ENCODE data around the gene DNAH17. TPM values are rescaled to one million over a fixed set of nuclear protein-coding genes. Genes with fewer than 3 reads are reported as not detected.

DNAH17 gene, protein sequence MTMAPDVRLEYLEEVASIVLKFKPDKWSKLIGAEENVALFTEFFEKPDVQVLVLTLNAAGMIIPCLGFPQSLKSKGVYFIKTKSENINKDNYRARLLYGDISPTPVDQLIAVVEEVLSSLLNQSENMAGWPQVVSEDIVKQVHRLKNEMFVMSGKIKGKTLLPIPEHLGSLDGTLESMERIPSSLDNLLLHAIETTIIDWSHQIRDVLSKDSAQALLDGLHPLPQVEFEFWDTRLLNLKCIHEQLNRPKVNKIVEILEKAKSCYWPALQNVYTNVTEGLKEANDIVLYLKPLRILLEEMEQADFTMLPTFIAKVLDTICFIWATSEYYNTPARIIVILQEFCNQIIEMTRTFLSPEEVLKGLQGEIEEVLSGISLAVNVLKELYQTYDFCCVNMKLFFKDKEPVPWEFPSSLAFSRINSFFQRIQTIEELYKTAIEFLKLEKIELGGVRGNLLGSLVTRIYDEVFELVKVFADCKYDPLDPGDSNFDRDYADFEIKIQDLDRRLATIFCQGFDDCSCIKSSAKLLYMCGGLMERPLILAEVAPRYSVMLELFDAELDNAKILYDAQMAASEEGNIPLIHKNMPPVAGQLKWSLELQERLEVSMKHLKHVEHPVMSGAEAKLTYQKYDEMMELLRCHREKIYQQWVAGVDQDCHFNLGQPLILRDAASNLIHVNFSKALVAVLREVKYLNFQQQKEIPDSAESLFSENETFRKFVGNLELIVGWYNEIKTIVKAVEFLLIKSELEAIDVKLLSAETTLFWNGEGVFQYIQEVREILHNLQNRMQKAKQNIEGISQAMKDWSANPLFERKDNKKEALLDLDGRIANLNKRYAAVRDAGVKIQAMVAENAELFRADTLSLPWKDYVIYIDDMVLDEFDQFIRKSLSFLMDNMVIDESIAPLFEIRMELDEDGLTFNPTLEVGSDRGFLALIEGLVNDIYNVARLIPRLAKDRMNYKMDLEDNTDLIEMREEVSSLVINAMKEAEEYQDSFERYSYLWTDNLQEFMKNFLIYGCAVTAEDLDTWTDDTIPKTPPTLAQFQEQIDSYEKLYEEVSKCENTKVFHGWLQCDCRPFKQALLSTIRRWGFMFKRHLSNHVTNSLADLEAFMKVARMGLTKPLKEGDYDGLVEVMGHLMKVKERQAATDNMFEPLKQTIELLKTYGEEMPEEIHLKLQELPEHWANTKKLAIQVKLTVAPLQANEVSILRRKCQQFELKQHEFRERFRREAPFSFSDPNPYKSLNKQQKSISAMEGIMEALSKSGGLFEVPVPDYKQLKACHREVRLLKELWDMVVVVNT (N-terminal part only)
- total RNA-seq (2014; rRNA removed; shearing (Covaris generic)) = not detected in 2 replicates

DNA sequence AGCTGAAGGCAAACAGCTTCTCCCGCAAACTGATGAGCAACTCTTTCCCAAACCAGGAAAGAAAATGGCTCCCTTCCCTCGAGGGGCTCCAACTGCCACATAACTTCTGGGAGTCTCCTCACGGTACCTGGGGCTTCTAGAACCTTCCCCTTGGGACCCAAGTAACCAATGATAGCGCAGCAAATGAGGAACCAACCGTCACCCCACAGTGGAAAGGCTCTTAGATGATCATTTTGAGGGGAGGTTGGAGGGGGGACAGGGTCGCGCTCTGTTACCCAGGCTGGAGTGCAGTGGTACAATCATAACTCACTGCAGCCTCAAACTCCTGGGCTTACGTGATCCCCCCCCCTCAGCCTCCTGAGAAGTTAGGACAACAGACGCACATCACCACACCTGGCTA, at the start of gene DNAH17:
DNAH17 (minus strand) TSS at position 101 of the 400 bp plus-strand sequence. CDS start 2,339 bp downstream, outside the sequence.
- H3K27me3 ChIP-seq (replicated peaks) = no peaks in the 10 kb centered on the region
- H3K27ac ChIP-seq = no peak within 1 kb of the TSS
- H3K9me3 ChIP-seq (replicated peaks) = no peaks in the 10 kb centered on the region
- H3K4me3 ChIP-seq = no peak within 1 kb of the TSS
- no peaks in the 10 kb centered on the region for H3K4me1 ChIP-seq (replicated peaks)
- H3K36me3 ChIP-seq = no peaks in the 10 kb centered on the region
- no peak for DNase-seq (ENCODE audit: low read depth in 1 of 2, low spot score in 2 of 2)

DNA sequence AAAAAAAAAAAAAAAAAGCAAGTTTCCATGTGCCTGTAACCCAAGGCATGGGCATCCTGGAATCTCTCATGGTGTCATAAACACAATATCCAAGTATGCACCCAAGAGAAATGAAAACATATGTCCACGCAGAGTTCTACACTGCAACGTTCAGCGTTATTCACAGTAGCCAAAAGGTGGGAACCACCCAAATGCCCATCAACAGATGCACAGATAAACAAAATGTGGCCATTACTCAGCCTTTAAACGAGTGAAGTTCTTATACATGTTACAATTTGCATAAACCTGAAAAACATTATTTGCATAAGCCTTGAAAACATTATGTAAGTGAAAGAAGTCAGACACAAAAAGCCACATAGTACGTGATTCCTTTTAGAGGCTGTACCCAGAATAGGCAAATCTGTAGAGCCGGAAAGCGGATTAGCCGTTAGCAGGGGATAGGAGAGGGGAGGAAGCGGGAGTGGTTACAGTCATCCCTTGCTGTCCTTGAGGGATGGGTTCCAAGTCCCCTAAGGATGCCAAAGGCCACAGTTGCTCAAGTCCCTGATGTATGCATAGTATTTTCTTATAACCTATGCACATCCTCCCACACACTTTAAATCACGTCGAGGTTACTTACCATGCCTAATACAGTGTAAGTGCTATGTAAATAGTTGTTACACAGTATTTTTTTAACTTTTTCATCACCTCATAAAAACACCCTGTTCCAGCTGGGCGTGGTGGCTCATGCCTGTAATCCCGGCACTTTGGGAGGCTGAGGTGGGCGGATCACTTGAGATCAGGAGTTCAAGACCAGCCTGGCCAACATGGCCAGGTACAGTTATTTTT, 47.3 kb upstream of the DNAH17 start:
- Histone ChIP-seq H3K4me1 (replicated peaks) (no peaks in the 10 kb centered on the region), H3K36me3 (no peaks in the 10 kb centered on the region), H3K9me3 (replicated peaks) (no peaks in the 10 kb centered on the region), H3K27me3 (replicated peaks) (peaks cover 27% of the 10 kb centered on the region), H3K27ac (no peak overlapping the region), H3K4me3 (no peak overlapping the region)
- no peak for DNase-seq (ENCODE audit: low read depth in 1 of 2, low spot score in 2 of 2)

DNA sequence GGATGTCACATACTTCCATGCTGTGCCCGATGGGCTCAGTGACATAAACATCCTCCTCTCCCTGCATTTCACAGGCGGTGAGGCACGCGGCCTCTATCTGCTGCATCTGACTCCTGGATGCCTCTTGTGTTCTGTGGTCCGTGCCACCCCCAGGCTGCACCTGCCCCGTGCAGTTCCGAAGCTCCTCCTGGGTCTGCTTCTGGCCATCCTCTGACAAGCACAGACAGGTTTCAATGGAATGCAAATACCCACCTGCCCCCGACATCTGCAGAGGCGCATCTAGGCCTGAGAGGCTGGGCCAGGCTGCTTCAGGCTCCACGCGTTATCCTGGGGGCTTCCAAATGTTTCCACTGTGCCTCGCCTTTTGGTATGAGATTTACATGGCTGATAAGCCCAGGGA, 46.3 kb upstream of the DNAH17 start:
- peaks cover 31% of the 10 kb centered on the region for H3K27me3 ChIP-seq (replicated peaks)
- DNase-seq (ENCODE audit: low read depth in 1 of 2, low spot score in 2 of 2) = no peak
- H3K27ac ChIP-seq = no peak overlapping the region
- no peak overlapping the region for H3K4me3 ChIP-seq
- no peaks in the 10 kb centered on the region for H3K36me3 ChIP-seq
- no peaks in the 10 kb centered on the region for H3K4me1 ChIP-seq (replicated peaks)
- no peaks in the 10 kb centered on the region for H3K9me3 ChIP-seq (replicated peaks)

DNA sequence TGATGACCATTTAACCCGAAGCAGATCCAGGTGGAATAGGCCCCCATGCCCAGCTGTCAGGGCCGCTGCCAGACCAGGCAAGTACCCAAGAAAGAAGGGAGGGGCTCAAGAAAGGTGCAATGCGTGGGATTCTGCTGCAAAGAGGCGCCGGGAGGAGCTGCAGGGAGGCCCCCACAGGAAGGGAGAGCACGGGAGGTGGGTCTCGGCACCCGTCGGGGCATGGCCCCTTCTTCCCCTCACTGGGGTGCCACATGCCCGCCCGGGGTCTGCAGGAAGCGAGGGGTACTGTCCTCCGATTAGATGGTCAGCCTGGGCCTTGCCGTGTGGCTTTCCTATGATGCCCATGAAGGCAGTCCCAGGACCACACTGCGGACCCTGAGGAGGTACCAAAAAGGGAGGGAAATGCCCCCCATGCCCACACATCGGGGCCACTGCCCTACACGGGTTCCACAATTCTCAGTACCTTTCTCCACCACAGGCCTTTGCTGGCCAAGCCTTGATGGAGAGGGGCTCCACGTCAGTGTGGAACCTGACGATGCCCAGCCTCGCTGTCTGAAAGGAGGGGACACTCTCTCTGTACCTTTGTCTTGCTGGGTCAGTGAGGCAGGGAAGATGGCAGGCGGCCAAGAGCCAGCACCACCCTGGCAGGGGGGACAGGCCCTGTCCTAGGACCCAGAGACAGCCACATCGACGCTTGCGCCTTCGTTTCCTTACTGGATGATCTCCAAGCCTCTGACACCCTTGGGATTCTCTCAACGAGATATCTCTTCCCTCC, 45.5 kb upstream of the DNAH17 start:
- H3K27me3 ChIP-seq (replicated peaks) = peaks cover 31% of the 10 kb centered on the region
- no peak overlapping the region for H3K4me3 ChIP-seq
- H3K4me1 ChIP-seq (replicated peaks) = no peaks in the 10 kb centered on the region
- H3K36me3 ChIP-seq = no peaks in the 10 kb centered on the region
- no peak for DNase-seq (ENCODE audit: low read depth in 1 of 2, low spot score in 2 of 2)
- no peak overlapping the region for H3K27ac ChIP-seq
- no peaks in the 10 kb centered on the region for H3K9me3 ChIP-seq (replicated peaks)

DNA sequence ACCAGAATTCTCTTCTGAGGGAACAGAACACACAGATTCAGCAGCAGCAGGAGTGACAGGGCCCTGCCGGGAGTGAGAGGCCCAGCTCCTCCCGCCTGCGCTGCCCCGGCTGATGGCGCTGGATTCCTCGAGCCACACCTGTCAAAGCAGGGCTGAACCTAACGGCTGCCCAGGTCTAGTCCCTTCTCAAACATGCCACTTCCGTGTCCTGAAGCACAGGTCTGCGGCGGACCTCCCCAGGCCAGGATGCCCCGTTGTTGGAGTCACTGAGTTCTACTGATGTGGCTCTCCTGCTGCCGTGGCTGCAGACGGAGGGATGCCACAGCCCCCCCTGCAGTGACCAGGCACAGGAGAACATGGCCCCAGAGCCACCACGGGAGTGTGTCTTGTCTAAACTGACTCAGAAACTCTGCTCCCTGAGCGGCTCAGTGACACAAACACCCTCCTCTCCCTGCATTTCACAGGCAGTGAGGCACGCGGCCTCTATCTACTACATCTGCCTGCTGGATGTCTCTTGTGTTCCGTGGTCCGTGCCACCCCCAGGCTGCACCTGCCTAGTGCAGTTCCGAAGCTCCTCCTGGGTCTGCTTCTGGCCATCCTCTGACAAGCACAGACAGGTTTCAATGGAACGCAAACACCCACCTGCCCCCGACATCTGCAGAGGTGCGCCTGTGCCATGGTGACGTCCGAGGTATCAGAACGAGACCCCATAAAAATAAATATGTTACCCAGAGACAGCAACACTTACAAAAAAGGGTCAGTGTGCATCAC, 44.7 kb upstream of the DNAH17 start:
- Histone ChIP-seq H3K27me3 (replicated peaks) (peaks cover 31% of the 10 kb centered on the region), H3K27ac (no peak overlapping the region)
- no peak for DNase-seq (ENCODE audit: low read depth in 1 of 2, low spot score in 2 of 2)

DNA sequence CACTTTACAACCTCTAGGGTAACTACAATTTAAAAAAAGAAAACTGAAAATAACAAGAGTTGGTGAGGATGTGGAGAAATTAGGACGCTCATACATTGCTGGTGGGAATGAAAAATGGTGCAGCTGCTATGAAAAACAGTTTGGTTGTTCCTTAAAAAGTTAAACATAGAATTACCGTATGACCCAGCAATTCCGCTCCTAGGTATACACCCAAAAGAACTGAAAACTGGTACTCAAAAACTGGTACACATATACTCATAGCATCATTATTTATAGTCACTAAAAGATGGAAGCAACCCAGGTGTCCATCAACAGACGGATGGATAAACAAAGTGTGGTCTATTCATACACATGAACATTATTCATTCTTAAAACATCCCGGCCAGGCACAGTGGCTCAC, 42.9 kb upstream of the DNAH17 start:
- no peak for DNase-seq (ENCODE audit: low read depth in 1 of 2, low spot score in 2 of 2)
- no peaks in the 10 kb centered on the region for H3K4me1 ChIP-seq (replicated peaks)
- peaks cover 31% of the 10 kb centered on the region for H3K27me3 ChIP-seq (replicated peaks)

More for the DNA sequence above, 44.7 kb upstream of the DNAH17 start:
- Histone ChIP-seq H3K36me3 (no peaks in the 10 kb centered on the region), H3K9me3 (replicated peaks) (no peaks in the 10 kb centered on the region), H3K4me1 (replicated peaks) (no peaks in the 10 kb centered on the region), H3K4me3 (no peak overlapping the region)

DNA sequence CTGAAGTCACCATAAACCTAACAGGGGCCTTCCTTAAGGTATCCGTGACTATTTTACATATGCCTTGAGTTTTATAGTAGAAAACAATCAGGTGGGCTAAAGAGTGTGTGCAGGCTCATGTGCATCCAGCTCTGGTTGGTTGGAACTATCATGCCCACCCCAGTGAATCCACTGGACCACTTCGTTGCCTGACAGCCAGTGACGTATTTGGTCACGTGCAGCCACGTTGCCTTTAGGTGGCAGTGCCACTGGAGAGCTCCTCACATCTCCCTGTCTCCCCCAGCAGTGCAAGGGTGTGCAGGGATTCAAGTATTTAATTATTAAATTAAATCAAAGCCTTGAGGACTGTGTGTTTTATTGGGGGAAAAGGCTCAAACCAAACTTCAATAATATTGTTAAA, 42.1 kb upstream of the DNAH17 start:
- Histone ChIP-seq H3K9me3 (replicated peaks) (no peaks in the 10 kb centered on the region), H3K27me3 (replicated peaks) (peaks cover 31% of the 10 kb centered on the region), H3K27ac (no peak overlapping the region), H3K4me3 (no peak overlapping the region), H3K36me3 (no peaks in the 10 kb centered on the region), H3K4me1 (replicated peaks) (no peaks in the 10 kb centered on the region)
- no peak for DNase-seq (ENCODE audit: low read depth in 1 of 2, low spot score in 2 of 2)

More for the DNA sequence above, 42.9 kb upstream of the DNAH17 start:
- no peak overlapping the region for H3K4me3 ChIP-seq
- H3K36me3 ChIP-seq = no peaks in the 10 kb centered on the region
- no peak overlapping the region for H3K27ac ChIP-seq
- H3K9me3 ChIP-seq (replicated peaks) = no peaks in the 10 kb centered on the region

DNA sequence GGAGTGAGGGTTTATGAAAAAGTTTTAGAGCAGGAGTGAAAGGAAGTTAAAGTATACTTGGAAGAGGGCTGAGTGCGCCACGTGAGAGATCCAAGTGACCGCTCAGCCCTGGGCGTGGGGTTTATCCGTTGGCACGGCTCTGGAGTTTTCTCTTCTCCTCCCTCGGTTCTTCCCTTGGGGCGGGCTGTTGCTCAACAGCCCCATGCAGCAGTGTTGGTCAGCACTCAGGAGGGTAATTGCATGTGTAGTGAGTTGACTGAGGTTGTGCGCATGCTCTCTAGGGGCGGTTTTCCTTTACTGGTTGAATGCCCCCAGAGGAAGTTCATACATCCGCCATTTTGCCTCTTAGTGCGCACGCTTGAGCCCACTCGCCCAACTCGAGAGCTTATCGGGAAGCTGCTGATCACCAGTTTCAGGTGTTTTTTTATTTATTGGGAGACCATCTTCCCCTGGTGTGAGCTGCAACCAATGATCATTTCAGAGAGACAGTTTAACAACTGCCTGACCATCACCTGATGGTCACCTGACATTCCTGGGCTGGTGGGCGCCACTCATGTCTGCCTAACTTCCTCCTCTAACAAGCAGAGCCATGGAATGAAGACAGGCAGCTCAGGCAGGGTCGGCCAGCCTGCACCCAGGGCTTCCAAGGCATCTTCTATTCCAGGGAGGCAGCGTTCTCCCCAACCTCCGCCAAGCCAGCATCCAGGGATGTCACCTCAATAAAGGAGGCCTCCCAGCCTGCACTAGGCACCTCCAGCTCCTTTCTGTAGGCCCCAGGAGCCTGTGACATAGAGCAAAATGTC, 41.3 kb upstream of the DNAH17 start:
- Histone ChIP-seq H3K9me3 (replicated peaks) (no peaks in the 10 kb centered on the region), H3K36me3 (no peaks in the 10 kb centered on the region), H3K4me1 (replicated peaks) (no peaks in the 10 kb centered on the region), H3K27ac (no peak overlapping the region), H3K27me3 (replicated peaks) (peaks cover 31% of the 10 kb centered on the region), H3K4me3 (no peak overlapping the region)
- no peak for DNase-seq (ENCODE audit: low read depth in 1 of 2, low spot score in 2 of 2)

DNA sequence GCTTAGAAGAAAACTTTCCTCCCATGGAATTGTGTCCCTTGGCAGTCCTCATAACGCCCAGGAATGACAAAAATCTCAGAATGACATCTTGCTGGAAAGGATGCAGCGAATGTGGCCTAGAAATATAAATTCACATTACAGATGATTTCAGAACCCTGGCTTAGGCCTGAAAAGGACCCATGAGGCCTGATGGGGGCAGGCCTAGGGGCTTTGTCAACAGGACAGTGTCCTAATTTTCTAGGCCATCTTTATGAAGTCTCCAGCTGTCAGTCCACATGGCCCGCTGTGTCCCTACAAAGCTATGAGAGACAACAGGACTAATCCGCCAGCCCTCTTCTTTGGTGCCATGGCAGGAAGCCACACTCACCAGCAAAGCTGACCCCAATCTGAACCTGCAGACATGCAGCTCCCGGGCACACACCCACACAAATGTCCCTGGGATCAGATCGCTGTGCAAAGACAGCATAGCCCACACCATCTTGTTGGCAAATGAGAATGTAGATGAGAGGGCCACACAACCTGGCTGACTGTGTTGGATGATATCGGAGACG, 40.4 kb upstream of the DNAH17 start:
- H3K4me1 ChIP-seq (replicated peaks) = no peaks in the 10 kb centered on the region
- H3K36me3 ChIP-seq = no peaks in the 10 kb centered on the region
- DNase-seq (ENCODE audit: low read depth in 1 of 2, low spot score in 2 of 2) = no peak
- H3K4me3 ChIP-seq = no peak overlapping the region
- H3K9me3 ChIP-seq (replicated peaks) = no peaks in the 10 kb centered on the region
- no peak overlapping the region for H3K27ac ChIP-seq
- H3K27me3 ChIP-seq (replicated peaks) = peaks cover 30% of the 10 kb centered on the region

DNA sequence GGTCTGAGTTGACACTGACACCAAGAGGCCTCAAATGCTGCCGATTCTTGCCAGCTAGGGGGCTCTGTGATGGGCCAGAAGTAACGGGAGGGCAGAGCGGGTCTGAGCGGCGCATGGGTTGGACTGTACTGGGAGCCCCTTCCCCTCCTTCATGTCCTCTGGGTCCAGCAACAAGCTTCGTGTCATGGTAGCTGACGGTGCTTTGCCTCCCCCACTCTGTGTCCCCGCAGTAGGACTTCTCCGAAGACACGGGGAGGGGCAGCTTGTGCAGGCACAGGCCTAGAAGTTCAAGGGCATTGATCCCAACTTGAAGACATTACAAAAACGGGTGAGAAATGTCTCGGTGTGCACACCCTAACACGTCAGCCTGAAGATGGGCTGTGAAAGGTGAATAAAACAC, 39.8 kb upstream of the DNAH17 start:
- H3K27ac ChIP-seq = no peak overlapping the region
- no peak for DNase-seq (ENCODE audit: low read depth in 1 of 2, low spot score in 2 of 2)
- H3K27me3 ChIP-seq (replicated peaks) = peaks cover 25% of the 10 kb centered on the region
- peaks cover under 1% of the 10 kb centered on the region; the same call in 1 of the 2 replicates for H3K4me1 ChIP-seq (replicated peaks)
- H3K9me3 ChIP-seq (replicated peaks) = no peaks in the 10 kb centered on the region
- no peak overlapping the region for H3K4me3 ChIP-seq
- no peaks in the 10 kb centered on the region for H3K36me3 ChIP-seq

DNA sequence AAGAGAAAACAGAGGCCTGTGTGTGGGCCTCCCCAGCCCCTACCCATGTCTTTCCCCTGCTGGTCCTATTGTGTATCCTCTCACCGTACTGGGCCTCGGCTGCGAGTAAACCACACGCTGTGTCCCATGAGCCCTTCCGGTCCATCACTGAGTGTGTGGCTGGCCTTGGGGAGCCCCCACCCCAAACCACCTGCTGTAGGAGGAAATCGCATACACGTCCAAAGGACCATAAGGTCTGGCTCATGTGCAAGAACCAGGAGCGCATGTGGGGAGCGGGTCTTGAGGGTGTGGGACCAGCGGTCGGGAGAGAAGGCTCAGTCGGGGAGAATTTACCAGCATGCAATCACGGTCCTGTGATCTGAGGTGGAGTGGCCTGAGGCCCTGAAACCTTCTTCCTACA, 38.4 kb upstream of the DNAH17 start:
- H3K27ac ChIP-seq = no peak overlapping the region
- H3K4me3 ChIP-seq = no peak overlapping the region
- no peaks in the 10 kb centered on the region for H3K9me3 ChIP-seq (replicated peaks)
- peaks cover 7% of the 10 kb centered on the region; the same call in 1 of the 2 replicates for H3K4me1 ChIP-seq (replicated peaks)
- peaks cover 15% of the 10 kb centered on the region for H3K27me3 ChIP-seq (replicated peaks)
- no peaks in the 10 kb centered on the region for H3K36me3 ChIP-seq
- DNase-seq (ENCODE audit: low read depth in 1 of 2, low spot score in 2 of 2) = no peak
